ENCODE data around the gene MCM3AP. TPM values are rescaled to one million over a fixed set of nuclear protein-coding genes. Genes with fewer than 3 reads are reported as not detected.
"Not testable (repeated sequence)": the region's sequence is repeated elsewhere in the genome, so short reads cannot be mapped to it uniquely, and the experiment has no call there.

MCM3AP gene
- total and polyA plus RNA-seq, 7 donors: 44.0 to 104 (median 79.9) TPM

GRCh38 chr21:46314441-46315020 lies 29.1 kb upstream of the MCM3AP start:
- intact Hi-C loops (cut with DNase I): no loop called here
- 93 to 95% (median 94%) methylated on average over 22 of the region's 22 CpGs for WGBS, 3 donors
- H3K36me3 ChIP-seq (ENCODE audit: insufficient read depth in 1 of 2, low read depth in 1 of 2): no peaks in the 10 kb centered on the region

DNA sequence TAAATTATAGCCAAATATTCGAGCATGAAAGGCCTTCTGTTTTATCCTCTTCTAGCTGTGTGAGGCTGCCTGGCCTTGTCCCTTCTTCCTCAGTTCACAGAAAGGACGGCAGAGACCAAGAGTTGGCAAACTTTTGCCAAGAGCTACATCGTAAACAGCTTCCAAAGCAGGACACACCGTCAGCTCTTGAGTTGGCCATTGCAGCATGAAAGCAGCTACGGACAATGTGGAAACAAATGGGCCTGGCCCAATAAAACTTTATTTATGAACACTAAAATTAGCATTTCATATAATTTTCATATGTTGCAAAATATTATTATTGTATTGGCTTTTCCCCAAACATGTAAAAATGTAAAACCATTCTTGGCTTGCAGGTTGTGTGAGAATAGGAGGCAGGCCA lies 27.5 kb upstream of the MCM3AP start:
- intact Hi-C loops (cut with DNase I): no loop called here
- 94 to 98% (median 96%) methylated on average over 5 of the region's 5 CpGs for WGBS, 3 donors
- DNase-seq (no peak), ATAC-seq (no peak)
- Histone ChIP-seq H3K36me3 (ENCODE audit: insufficient read depth in 1 of 2, low read depth in 1 of 2) (no peaks in the 10 kb centered on the region), H3K27ac (no peak overlapping the region), H3K4me3 (no peak overlapping the region), H3K27me3 (ENCODE audit: insufficient read depth in 3 of 3, low read length in 2 of 3) (no peaks in the 10 kb centered on the region), H3K4me1 (no peaks in the 10 kb centered on the region), H3K9me3 (no peaks in the 10 kb centered on the region)
- TF ChIP-seq CTCF (IDR thresholded peaks at IDR 0.05): no peak

More at GRCh38 chr21:46314441-46315020, 29.1 kb upstream of the MCM3AP start:
- Histone ChIP-seq H3K27me3 (ENCODE audit: insufficient read depth in 3 of 3, low read length in 2 of 3) (no peaks in the 10 kb centered on the region), H3K27ac (no peak overlapping the region), H3K9me3 (no peaks in the 10 kb centered on the region), H3K4me3 (no peak overlapping the region), H3K4me1 (no peaks in the 10 kb centered on the region)
- TF ChIP-seq CTCF (IDR thresholded peaks at IDR 0.05): no peak
- ATAC-seq (no peak), DNase-seq (no peak)

DNA sequence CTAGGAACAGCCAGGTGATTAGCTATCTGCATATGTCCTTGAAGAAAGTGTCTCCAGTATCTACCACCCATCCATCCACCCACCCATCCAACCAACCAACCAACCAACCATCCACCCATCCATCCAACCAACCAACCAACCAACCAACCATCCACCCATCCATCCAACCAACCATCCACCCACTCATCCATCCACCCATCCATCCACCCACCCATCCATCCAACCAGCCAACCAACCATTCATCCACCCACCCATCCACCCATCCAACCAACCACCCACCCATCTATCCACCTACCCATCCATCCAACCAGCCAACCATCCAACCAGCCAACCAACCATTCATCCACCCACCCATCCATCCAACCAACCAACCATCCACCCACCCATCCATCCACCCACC lies 26.2 kb upstream of the MCM3AP start:
- Histone ChIP-seq H3K36me3 (ENCODE audit: insufficient read depth in 1 of 2, low read depth in 1 of 2) (no peaks in the 10 kb centered on the region), H3K27ac (no peak overlapping the region), H3K27me3 (ENCODE audit: insufficient read depth in 3 of 3, low read length in 2 of 3) (no peaks in the 10 kb centered on the region), H3K9me3 (no peaks in the 10 kb centered on the region), H3K4me3 (no peak overlapping the region), H3K4me1 (no peaks in the 10 kb centered on the region)
- no peak for DNase-seq
- intact Hi-C loops (cut with DNase I): no loop called here
- ATAC-seq: no peak
- no peak for TF ChIP-seq CTCF (IDR thresholded peaks at IDR 0.05)

GRCh38 chr21:46310260-46310659 lies 24.8 kb upstream of the MCM3AP start:
- H3K27ac ChIP-seq; DNase-seq; H3K4me3 ChIP-seq; ATAC-seq; intact Hi-C loops (cut with DNase I); H3K27me3 ChIP-seq (ENCODE audit: insufficient read depth in 3 of 3, low read length in 2 of 3); H3K36me3 ChIP-seq (ENCODE audit: insufficient read depth in 1 of 2, low read depth in 1 of 2); H3K9me3 ChIP-seq; H3K4me1 ChIP-seq: not testable (repeated sequence)
- whole genome bisulfite sequencing, 3 donors: 97 to 99% (median 98%) methylated on average over 8 of the region's 8 CpGs

GRCh38 chr21:46308431-46308830 lies 23.0 kb upstream of the MCM3AP start:
- WGBS, 3 donors: 98 to 100% (median 98%) methylated on average over 2 of the region's 2 CpGs
- Histone ChIP-seq H3K27ac (no peak overlapping the region), H3K4me3 (no peak overlapping the region), H3K4me1 (no peaks in the 10 kb centered on the region), H3K36me3 (ENCODE audit: insufficient read depth in 1 of 2, low read depth in 1 of 2) (no peaks in the 10 kb centered on the region), H3K9me3 (no peaks in the 10 kb centered on the region), H3K27me3 (ENCODE audit: insufficient read depth in 3 of 3, low read length in 2 of 3) (no peaks in the 10 kb centered on the region)
- DNase-seq: no peak
- intact Hi-C loops (cut with DNase I): no loop called here
- no peak for ATAC-seq
- TF ChIP-seq CTCF (IDR thresholded peaks at IDR 0.05): no peak

Measured in psoas muscle (tissue), 8 donors.